ENCODE results near the gene PC.
"Not testable (repeated sequence)": the region's sequence is repeated elsewhere in the genome, so short reads cannot be mapped to it uniquely, and the experiment has no call there.

The PC gene

DNA sequence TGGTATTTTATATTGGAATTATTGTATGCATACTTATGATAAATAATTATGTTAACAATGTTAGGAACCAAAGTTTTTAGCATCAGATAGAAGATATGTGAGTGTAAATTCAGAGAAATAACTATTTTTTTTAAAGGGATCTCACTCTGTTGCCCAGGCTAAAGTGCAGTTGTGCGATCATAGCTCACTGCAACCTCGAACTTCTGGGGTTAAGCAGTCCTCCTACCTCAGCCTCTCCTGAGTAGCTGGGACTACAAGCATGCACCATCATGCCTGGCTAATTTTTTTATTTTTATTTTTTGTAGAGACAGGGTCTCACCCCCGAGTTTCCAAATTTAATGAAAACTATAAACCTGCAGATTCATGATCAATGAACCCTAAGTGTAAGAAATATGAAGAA lies 148.6 kb downstream of the PC start:
- H3K4me1 ChIP-seq (ENCODE audit: control insufficient read depth, insufficient read depth, low read length, poor library complexity, severe bottlenecking) = no peaks in the 10 kb centered on the region
- no peaks in the 10 kb centered on the region for H3K27me3 ChIP-seq (replicated peaks; ENCODE audit: control insufficient read depth, insufficient read depth, low read length, poor library complexity, severe bottlenecking)
- H3K36me3 ChIP-seq (ENCODE audit: control insufficient read depth, insufficient read depth, low read length) = no peaks in the 10 kb centered on the region
- H3K4me3 ChIP-seq (ENCODE audit: insufficient read depth, low read depth, low read length, poor library complexity, severe bottlenecking) = no peak overlapping the region
- H3K27ac ChIP-seq (ENCODE audit: insufficient read depth, low read length, poor library complexity, severe bottlenecking) = no peak overlapping the region
- no peak for DNase-seq
- H3K9me3 ChIP-seq (ENCODE audit: control insufficient read depth, low read length) = no peaks in the 10 kb centered on the region

DNA sequence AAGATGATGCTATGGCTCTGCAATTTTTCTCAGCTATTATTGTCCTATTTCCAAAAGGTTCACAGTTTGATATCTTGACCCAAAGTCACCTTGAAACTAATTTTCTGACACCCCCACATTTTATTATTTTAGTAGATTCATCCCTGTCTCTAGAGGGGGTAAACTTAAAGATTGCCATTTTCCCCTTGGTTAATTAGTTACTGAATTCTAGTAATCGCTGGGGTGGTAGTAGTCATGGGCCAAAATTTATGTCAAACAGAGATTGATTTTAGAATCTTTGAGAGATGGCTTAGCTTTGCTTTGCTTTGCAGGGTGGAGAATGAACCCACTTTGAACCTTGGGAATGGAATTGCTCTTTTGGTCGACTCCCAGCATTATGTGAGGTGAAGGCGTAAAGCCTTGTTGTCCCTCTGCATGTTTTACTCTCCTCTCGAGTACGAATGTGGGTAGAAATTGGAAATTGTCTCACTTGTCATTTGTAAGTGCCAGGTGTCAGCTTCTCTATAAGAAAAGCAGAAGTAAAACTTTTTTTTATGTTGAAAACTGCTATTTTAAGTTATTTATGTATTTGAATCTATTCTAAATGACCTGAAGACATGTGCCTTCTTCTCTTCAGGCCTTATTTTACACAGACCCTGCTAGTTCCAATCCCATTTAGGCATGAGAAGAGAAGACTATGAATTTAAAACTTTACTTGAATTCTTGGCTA lies 157.3 kb downstream of the PC start:
- Histone ChIP-seq H3K36me3 (ENCODE audit: control insufficient read depth, insufficient read depth, low read length) (no peaks in the 10 kb centered on the region), H3K4me3 (ENCODE audit: insufficient read depth, low read depth, low read length, poor library complexity, severe bottlenecking) (no peak overlapping the region), H3K9me3 (ENCODE audit: control insufficient read depth, low read length) (no peaks in the 10 kb centered on the region), H3K4me1 (ENCODE audit: control insufficient read depth, insufficient read depth, low read length, poor library complexity, severe bottlenecking) (no peaks in the 10 kb centered on the region), H3K27me3 (replicated peaks; ENCODE audit: control insufficient read depth, insufficient read depth, low read length, poor library complexity, severe bottlenecking) (no peaks in the 10 kb centered on the region), H3K27ac (ENCODE audit: insufficient read depth, low read length, poor library complexity, severe bottlenecking) (no peak overlapping the region)
- no peak for DNase-seq

DNA sequence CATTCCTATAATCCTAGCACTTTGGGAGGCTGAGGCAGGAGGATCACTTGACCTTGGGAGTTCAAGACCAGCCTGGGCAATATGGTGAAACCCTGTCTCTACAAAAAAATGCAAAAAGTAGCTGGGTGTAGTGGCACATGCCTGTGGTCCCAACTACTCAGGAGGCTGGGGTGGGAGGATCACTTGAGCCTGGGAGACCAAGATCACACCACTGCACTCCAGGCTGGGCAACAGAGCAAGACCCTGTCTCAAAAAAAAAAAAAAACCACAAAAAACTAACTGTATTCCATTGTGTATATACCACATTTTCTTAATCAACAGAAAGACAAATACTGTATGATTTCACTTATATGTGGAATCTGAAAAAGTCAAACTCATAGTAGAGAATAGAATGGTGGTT lies 158.4 kb downstream of the PC start:
- H3K36me3 ChIP-seq (ENCODE audit: control insufficient read depth, insufficient read depth, low read length); H3K4me3 ChIP-seq (ENCODE audit: insufficient read depth, low read depth, low read length, poor library complexity, severe bottlenecking); H3K27me3 ChIP-seq (replicated peaks; ENCODE audit: control insufficient read depth, insufficient read depth, low read length, poor library complexity, severe bottlenecking); H3K4me1 ChIP-seq (ENCODE audit: control insufficient read depth, insufficient read depth, low read length, poor library complexity, severe bottlenecking); H3K9me3 ChIP-seq (ENCODE audit: control insufficient read depth, low read length); DNase-seq; H3K27ac ChIP-seq (ENCODE audit: insufficient read depth, low read length, poor library complexity, severe bottlenecking): not testable (repeated sequence)

Data from effector memory CD4-positive, alpha-beta T cell (primary cell).